IMR-90 (cell line): ENCODE results near the gene LMTK2. TPM values are rescaled to one million over a fixed set of nuclear protein-coding genes. Genes with fewer than 3 reads are reported as not detected.

Source experiments
- ATAC-seq: fragments of 200-7000 bp; cut with Tn5 transposase; 2 replicates; pipeline ENCODE4 v1.9.1; 2020; ENCODE audit warnings: low read depth, mild to moderate bottlenecking, moderate library complexity
- BruUV-seq: library from RNA; stranded (reverse); fragments of 400-500 nt; replicated peaks from 2 replicates; lab custom pipeline; 2021; lab: Mats Ljungman, UMichigan
- CTCF ChIA-PET: fragments of 300-600 bp; formaldehyde crosslinking; extraction: SDS; loops from one replicate; lab custom pipeline; 2021; ENCODE audit warnings: antibody characterized with exemption; lab: Yijun Ruan, JAX
- POLR2A ChIA-PET: fragments of 300-600 bp; sonication (Branson Sonifier 250); formaldehyde crosslinking; loops from one replicate; lab custom pipeline; 2022; ENCODE audit warnings: antibody characterized with exemption; ENCODE audit not compliant: unreplicated experiment; lab: Charles Lee
- DNase-seq: peaks from one replicate; pipeline ENCODE4 v3.0.0; 2013
- H2AFZ ChIP-seq: replicated peaks from 2 replicates; pipeline ENCODE3; 2013; ENCODE audit warnings: low read length, mild to moderate bottlenecking; ENCODE audit not compliant: poor library complexity
- H2AK5ac ChIP-seq: 2 replicates; pipeline ENCODE4 v1.6.1; 2013; ENCODE audit warnings: low read depth, low read length, inconsistent platforms
- H2AK9ac ChIP-seq: replicated peaks from 2 replicates; pipeline ENCODE3; 2013; ENCODE audit warnings: mild to moderate bottlenecking, low read depth, low read length, moderate library complexity; ENCODE audit not compliant: poor library complexity
- H2BK120ac ChIP-seq: 2 replicates; pipeline ENCODE4 v1.6.1; 2013; ENCODE audit warnings: low read depth, low read length, inconsistent platforms
- H2BK15ac ChIP-seq: 3 replicates; pipeline ENCODE4 v1.6.1; 2013; ENCODE audit warnings: low read depth, low read length, inconsistent platforms
- H2BK20ac ChIP-seq: 2 replicates; pipeline ENCODE4 v1.6.1; 2013; ENCODE audit warnings: low read depth, mild to moderate bottlenecking, inconsistent platforms, low read length, moderate library complexity
- H2BK5ac ChIP-seq: 2 replicates; pipeline ENCODE4 v1.6.1; 2013; ENCODE audit warnings: mild to moderate bottlenecking, low read depth, low read length, inconsistent platforms; ENCODE audit not compliant: poor library complexity, severe bottlenecking
- H3K14ac ChIP-seq: replicated peaks from 2 replicates; pipeline ENCODE4 v1.6.1; 2013; ENCODE audit warnings: low read depth, low read length, inconsistent platforms
- H3K18ac ChIP-seq: 2 replicates; pipeline ENCODE4 v1.6.1; 2013; ENCODE audit warnings: low read depth, low read length, control low read depth
- H3K23ac ChIP-seq: 2 replicates; pipeline ENCODE4 v1.6.1; 2013; ENCODE audit warnings: low read depth, low read length, inconsistent platforms
- H3K27ac ChIP-seq: 2 replicates; pipeline ENCODE4 v1.5.1; 2013; ENCODE audit warnings: mild to moderate bottlenecking, control low read depth, low read length; ENCODE audit not compliant: insufficient read depth
- H3K27me3 ChIP-seq: 2 replicates; pipeline ENCODE4 v1.6.1; 2013; ENCODE audit warnings: low read length; ENCODE audit not compliant: control insufficient read depth, insufficient read depth
- H3K36me3 ChIP-seq: 2 replicates; pipeline ENCODE4 v1.6.1; 2013; ENCODE audit warnings: low read length, mixed read lengths; ENCODE audit not compliant: control insufficient read depth, insufficient read depth
- H3K4ac ChIP-seq: 2 replicates; pipeline ENCODE4 v1.6.1; 2013; ENCODE audit warnings: low read depth, low read length, inconsistent platforms
- H3K4me1 ChIP-seq: 2 replicates; pipeline ENCODE4 v1.6.1; 2013; ENCODE audit warnings: low read length, mixed read lengths; ENCODE audit not compliant: control insufficient read depth, insufficient read depth
- H3K4me2 ChIP-seq: 2 replicates; pipeline ENCODE4 v1.6.1; 2013; ENCODE audit warnings: low read depth, mild to moderate bottlenecking, control low read depth, low read length, moderate library complexity
- H3K4me3 ChIP-seq: 2 replicates; pipeline ENCODE4 v1.5.1; 2013; ENCODE audit warnings: low read depth, mild to moderate bottlenecking, control low read depth, low read length, moderate library complexity; ENCODE audit not compliant: insufficient read depth
- H3K56ac ChIP-seq: 2 replicates; pipeline ENCODE4 v1.6.1; 2013; ENCODE audit warnings: low read length, inconsistent platforms; ENCODE audit not compliant: insufficient read depth; ENCODE audit errors: extremely low read depth
- H3K79me1 ChIP-seq, 2 experiments: 2 replicates each; pipeline ENCODE4 v1.6.1; 2013; ENCODE audit warnings: low read length in 2 of 2, inconsistent platforms in 1 of 2, low read depth in 1 of 2
- H3K9ac ChIP-seq: 2 replicates; pipeline ENCODE4 v1.6.1; 2013; ENCODE audit warnings: low read depth, low read length, control low read depth
- H3K9me1 ChIP-seq: 2 replicates; pipeline ENCODE4 v1.6.1; 2013; ENCODE audit warnings: low read length, inconsistent platforms; ENCODE audit not compliant: insufficient read depth
- H3K9me3 ChIP-seq: 2 replicates; pipeline ENCODE4 v1.6.1; 2013; ENCODE audit warnings: low read length; ENCODE audit not compliant: control insufficient read depth, insufficient read depth
- H4K20me1 ChIP-seq: 2 replicates; pipeline ENCODE4 v1.6.1; 2013; ENCODE audit warnings: low read length, inconsistent platforms; ENCODE audit not compliant: insufficient read depth
- H4K5ac ChIP-seq: 2 replicates; pipeline ENCODE4 v1.6.1; 2013; ENCODE audit warnings: mild to moderate bottlenecking, low read depth, low read length, control low read depth
- H4K8ac ChIP-seq, 2 experiments: 2 replicates each; pipeline ENCODE4 v1.6.1; 2013; ENCODE audit warnings: low read depth in 2 of 2, low read length in 2 of 2, control low read depth in 1 of 2, inconsistent platforms in 1 of 2
- H4K91ac ChIP-seq: 2 replicates; pipeline ENCODE4 v1.6.1; 2013; ENCODE audit warnings: low read depth, low read length, inconsistent platforms; ENCODE audit not compliant: insufficient read depth
- BHLHE40 ChIP-seq: fragments of 150-350 bp; IDR thresholded peaks from 2 replicates; pipeline ENCODE4 v1.6.1; 2016; ENCODE audit warnings: mild to moderate bottlenecking, low read depth, low read length
- CEBPB ChIP-seq: IDR thresholded peaks from 2 replicates; pipeline ENCODE4 v1.6.1; 2012; ENCODE audit warnings: low read depth, low read length, improper control_type of control experiment
- CHD1 ChIP-seq: IDR thresholded peaks from 2 replicates; pipeline ENCODE4 v1.6.1; 2012; ENCODE audit warnings: low read depth, low read length, improper control_type of control experiment
- ELK1 ChIP-seq: fragments of 150-350 bp; IDR thresholded peaks from 2 replicates; pipeline ENCODE4 v1.6.1; 2016; ENCODE audit warnings: low read depth, mild to moderate bottlenecking, low read length, moderate library complexity, borderline replicate concordance
- FOS ChIP-seq: fragments of 150-350 bp; IDR thresholded peaks from 2 replicates; pipeline ENCODE4 v1.6.1; 2016; ENCODE audit warnings: low read depth, low read length
- MAZ ChIP-seq: IDR thresholded peaks from 2 replicates; pipeline ENCODE4 v1.6.1; 2012; ENCODE audit warnings: low read depth, mild to moderate bottlenecking, low read length, improper control_type of control experiment, moderate library complexity, borderline replicate concordance
- MXI1 ChIP-seq: IDR thresholded peaks from 2 replicates; pipeline ENCODE4 v1.6.1; 2012; ENCODE audit warnings: low read depth, mild to moderate bottlenecking, low read length, moderate library complexity, borderline replicate concordance
- NFE2L2 ChIP-seq: fragments of 150-350 bp; IDR thresholded peaks from 2 replicates; pipeline ENCODE4 v1.6.1; 2016; ENCODE audit warnings: low read depth, mild to moderate bottlenecking, low read length
- POLR2A ChIP-seq: IDR thresholded peaks from 2 replicates; pipeline ENCODE4 v1.6.1; 2012; ENCODE audit warnings: mild to moderate bottlenecking, low read depth, low read length
- RAD21 ChIP-seq: IDR thresholded peaks from 2 replicates; pipeline ENCODE4 v1.6.1; 2012; ENCODE audit warnings: low read length, improper control_type of control experiment
- RCOR1 ChIP-seq: IDR thresholded peaks from 2 replicates; pipeline ENCODE4 v1.6.1; 2012; ENCODE audit warnings: mild to moderate bottlenecking, low read length, improper control_type of control experiment; ENCODE audit not compliant: insufficient replicate concordance
- RFX5 ChIP-seq: IDR thresholded peaks from 2 replicates; pipeline ENCODE4 v1.8.0; 2012; ENCODE audit warnings: low read depth, mild to moderate bottlenecking, low read length, moderate library complexity
- SMC3 ChIP-seq: fragments of 150-350 bp; IDR thresholded peaks from 2 replicates; pipeline ENCODE4 v1.6.1; 2016; ENCODE audit warnings: low read depth, mild to moderate bottlenecking, antibody characterized with exemption, low read length, moderate library complexity
- whole genome bisulfite sequencing, 2 experiments: methylation state at CpG; one replicate each; pipeline versions ENCODE4 v1.1.5 to v1.1.7; 2013; ENCODE audit warnings: missing lambda C conversion rate in 2 of 2; ENCODE audit not compliant: insufficient read length in 1 of 2; ENCODE audit errors: extremely low coverage in 2 of 2; 5-methylcytosine and 5-hydroxymethylcytosine counted together
- dilution Hi-C: fragments of 300-500 bp; cut with HindIII; formaldehyde crosslinking; loops from one replicate; pipeline ENCODE4 v1.14.3; 2018; ENCODE audit warnings: low sequenced_read_pairs; ENCODE audit not compliant: unreplicated experiment
- in situ Hi-C: fragments of 300-500 bp; cut with MboI; formaldehyde crosslinking; loops from 3 replicates; pipeline ENCODE4 v1.14.3; 2019; ENCODE audit warnings: low sequenced_read_pairs, inconsistent platforms, mixed read lengths
- intact Hi-C: fragments of 100-400 bp; cut with micrococcal nuclease; formaldehyde crosslinking; loops from 2 replicates; pipeline ENCODE4 v1.10.0; 2022
- polyA plus RNA-seq, 3 experiments: library from polyadenylated mRNA; depleted of rRNA; stranded (reverse); fragments of >200 nt; gene quantifications; 2 replicates each; pipeline ENCODE4 v1.2.3, GENCODE V29; 2012; ENCODE audit warnings: low replicate concordance in 1 of 3
- total RNA-seq: library from RNA; depleted of rRNA; stranded (reverse); fragments of >200 nt; gene quantifications from 2 replicates; pipeline ENCODE4 v1.2.3, GENCODE V29; 2012

LMTK2 gene
- total and polyA plus RNA-seq, 2 of the 4 experiments (the other 2 are of a cell fraction) = 4.4 to 5.0 TPM

GRCh38 chr7:98168904-98169621 lies 62.4 kb downstream of the LMTK2 start (continued):
- TF ChIP-seq ELK1 = no peak
- TF ChIP-seq POLR2A = no peak

GRCh38 chr7:98170966-98171365 lies 64.3 kb downstream of the LMTK2 start:
- Histone ChIP-seq H3K27me3 (no peaks in the 10 kb centered on the region), H3K9me3 (no peaks in the 10 kb centered on the region), H2AFZ (no peak overlapping the region), H4K91ac (no peak overlapping the region), H3K4ac (no peak overlapping the region), H2AK5ac (no peak overlapping the region), H3K36me3 (peaks cover 11% of the 10 kb centered on the region; the same call in 1 of the 2 replicates), H2BK20ac (no peak overlapping the region), H3K18ac (no peak overlapping the region), H3K4me2 (no peak overlapping the region), H3K56ac (no peak overlapping the region), H2BK15ac (no peak overlapping the region), H4K5ac (no peak overlapping the region), H3K27ac (no peak overlapping the region), H2BK120ac (no peak overlapping the region), H3K4me1 (no peaks in the 10 kb centered on the region), H3K4me3 (no peak overlapping the region), H3K23ac (no peak overlapping the region), H3K9me1 (no peaks in the 10 kb centered on the region), H2AK9ac (no peak overlapping the region), H3K14ac (no peak overlapping the region), H2BK5ac (no peak overlapping the region), H3K79me1 (no peaks in the 10 kb centered on the region), H4K20me1 (0 out of 2 replicates have a peak, but pooled peaks cover 2% of the 10 kb centered on the region), H4K8ac (no peak overlapping the region), H3K9ac (no peak overlapping the region)
- intact Hi-C loops = no loop called here
- 93% methylated on average over 5 of the region's 8 CpGs; no CpG with 5 or more reads in 1 of the 2 experiments for WGBS, 2 experiments
- POLR2A ChIA-PET = no interaction called here
- no peak for DNase-seq
- no TSS peak for BruUV-seq
- no peak for ATAC-seq
- dilution Hi-C loops = no loop called here
- in situ Hi-C loops = loop anchor here (25.0 kb wide), 1 partner anchor 309 kb away; the partner anchor contains the start of gene ASNS
- CTCF ChIA-PET = no interaction called here
- TF ChIP-seq MXI1 (no peak), CHD1 (no peak), POLR2A (no peak), RAD21 (no peak), MAZ (no peak), RCOR1 (no peak), ELK1 (no peak), BHLHE40 (no peak), FOS (no peak), SMC3 (no peak), NFE2L2 (no peak), RFX5 (no peak), CEBPB (no peak)
